Suprapubic skin (tissue), 4 donors: ENCODE results near the gene RANGRF. TPM values are rescaled to one million over a fixed set of nuclear protein-coding genes. Genes with fewer than 3 reads are reported as not detected.

ENCODE experiments used
- DNase-seq, 2 donors: peaks; one replicate each; pipeline ENCODE4 v3.0.0-alpha.2; 2019; ENCODE audit warnings: low spot score in 2 of 2
- H3K27ac ChIP-seq: fragments of 200-600 bp; sonication (generic); one replicate; pipeline ENCODE4 v1.5.1; 2019
- H3K27me3 ChIP-seq: fragments of 200-600 bp; sonication (generic); one replicate; pipeline ENCODE4 v1.5.1; 2019
- H3K36me3 ChIP-seq: fragments of 200-600 bp; sonication (generic); one replicate; pipeline ENCODE4 v1.5.1; 2019
- H3K4me1 ChIP-seq: fragments of 200-600 bp; sonication (generic); one replicate; pipeline ENCODE4 v1.5.1; 2019
- H3K4me3 ChIP-seq: fragments of 200-600 bp; sonication (generic); one replicate; pipeline ENCODE4 v1.5.1; 2019; ENCODE audit warnings: mild to moderate bottlenecking
- H3K9me3 ChIP-seq: fragments of 200-600 bp; sonication (generic); one replicate; pipeline ENCODE4 v1.5.1; 2019
- CTCF ChIP-seq, 2 donors: fragments of 200-600 bp in 1 of 2; fragments of 450-650 bp in 1 of 2; sonication (generic) in 1 of 2; IDR thresholded peaks; one replicate each; pipeline ENCODE4 v1.5.1; 2016 to 2019; ENCODE audit warnings: antibody characterized with exemption in 2 of 2, mild to moderate bottlenecking in 1 of 2, moderate library complexity in 1 of 2
- EP300 ChIP-seq: sonication (generic); formaldehyde crosslinking; IDR thresholded peaks from one replicate; pipeline ENCODE4 v1.6.1; 2017; ENCODE audit warnings: antibody characterized with exemption
- POLR2A ChIP-seq, 2 donors: fragments of 450-650 bp; IDR thresholded peaks; one replicate each; pipeline ENCODE4 v1.6.1; 2017; ENCODE audit warnings: antibody characterized with exemption in 2 of 2, mild to moderate bottlenecking in 2 of 2, moderate library complexity in 2 of 2
- POLR2AphosphoS5 ChIP-seq, 3 donors: sonication (generic); formaldehyde crosslinking; IDR thresholded peaks; one replicate each; pipeline ENCODE4 v1.6.1; 2017; ENCODE audit warnings: antibody characterized with exemption in 3 of 3
- WGBS: methylation state at CpG from one replicate; pipeline ENCODE4 v1.1.5; 2018; 5-methylcytosine and 5-hydroxymethylcytosine counted together
- total RNA-seq, 4 donors: library from RNA; depleted of rRNA; stranded (reverse); fragments of >200 nt; gene quantifications; one replicate each; pipeline ENCODE4 v1.1.0, GENCODE V29; 2016

RANGRF gene
- total RNA-seq, 4 donors from 2014 or later: 12.6 to 16.3 (median 13.7) TPM

DNA sequence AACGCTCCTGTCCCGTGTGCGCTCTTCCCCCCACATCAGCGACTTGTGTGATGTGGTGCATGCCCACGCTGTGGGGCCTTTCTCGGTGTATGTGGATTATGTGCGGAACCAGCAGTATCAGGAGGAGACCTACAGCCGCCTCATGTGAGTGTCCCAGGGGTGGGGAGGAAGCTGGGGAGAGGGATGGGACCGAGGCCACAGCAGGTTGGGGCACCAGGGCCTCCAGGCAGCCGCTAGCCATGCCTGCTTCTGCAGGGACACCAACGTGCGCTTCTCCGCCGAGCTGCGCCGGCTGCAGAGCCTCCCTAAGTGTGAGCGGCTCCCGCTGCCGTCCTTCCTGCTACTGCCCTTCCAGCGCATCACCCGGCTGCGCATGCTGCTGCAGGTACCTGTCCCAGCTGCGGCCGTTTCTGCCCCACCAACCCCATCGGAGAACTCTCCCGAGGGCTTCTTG lies 27.3 kb downstream of the RANGRF start:
- 9% methylated on average over 14 of the region's 26 CpGs for WGBS
- no peaks in the 10 kb centered on the region for H3K36me3 ChIP-seq
- H3K4me1 ChIP-seq: peaks cover 8% of the 10 kb centered on the region
- H3K27ac ChIP-seq: no peak overlapping the region
- DNase-seq: no peak
- TF ChIP-seq POLR2AphosphoS5 (IDR thresholded peaks at IDR 0.05) (no peak), CTCF (IDR thresholded peaks at IDR 0.05) (no peak), EP300 (no peak), POLR2A (IDR thresholded peaks at IDR 0.05) (no peak)
- H3K9me3 ChIP-seq: no peaks in the 10 kb centered on the region
- peak overlapping the region; percentile 15 for H3K4me3 ChIP-seq
- peaks cover 57% of the 10 kb centered on the region for H3K27me3 ChIP-seq

DNA sequence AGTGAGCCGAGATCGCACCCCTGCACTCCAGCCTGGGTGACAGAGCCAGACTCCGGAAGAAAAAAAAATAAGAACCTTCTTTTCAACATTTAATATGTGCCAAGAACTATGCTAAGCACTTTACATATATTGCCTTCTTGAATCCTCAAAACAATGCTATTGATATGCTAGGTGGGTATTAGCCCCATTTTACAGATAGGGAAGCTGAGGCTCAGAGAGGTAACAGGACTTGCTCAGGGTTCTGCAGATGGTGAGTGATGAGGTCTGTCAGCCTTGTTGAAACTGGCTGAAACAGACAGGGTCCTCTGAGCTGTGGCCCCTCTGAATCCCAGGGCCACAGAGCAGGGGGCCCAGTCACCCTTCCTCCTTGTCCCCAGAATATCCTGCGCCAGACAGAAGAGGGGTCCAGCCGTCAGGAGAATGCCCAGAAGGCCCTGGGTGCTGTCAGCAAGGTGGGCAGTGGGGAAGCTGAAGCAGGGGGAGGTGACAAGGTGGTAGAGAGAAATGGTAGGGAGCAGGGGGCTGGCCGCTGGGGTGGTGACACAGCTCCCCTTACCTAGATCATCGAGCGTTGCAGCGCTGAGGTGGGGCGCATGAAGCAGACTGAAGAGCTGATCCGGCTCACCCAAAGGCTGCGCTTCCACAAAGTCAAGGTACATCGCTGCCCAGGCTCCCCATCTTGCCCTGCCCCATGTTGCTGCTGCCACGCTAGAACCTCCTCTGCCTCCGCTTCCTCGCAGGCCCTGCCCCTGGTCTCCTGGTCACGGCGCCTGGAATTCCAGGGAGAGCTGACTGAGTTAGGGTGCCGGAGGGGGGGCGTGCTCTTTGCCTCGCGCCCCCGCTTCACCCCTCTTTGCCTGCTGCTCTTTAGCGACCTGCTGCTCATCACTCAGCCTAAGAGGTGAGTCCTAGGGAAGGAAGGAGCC lies 29.8 kb downstream of the RANGRF start:
- 83% methylated on average over 21 of the region's 24 CpGs for WGBS
- no peak for DNase-seq
- Histone ChIP-seq H3K27ac (no peak overlapping the region), H3K4me1 (peaks cover 8% of the 10 kb centered on the region), H3K27me3 (peaks cover 38% of the 10 kb centered on the region), H3K36me3 (no peaks in the 10 kb centered on the region), H3K9me3 (no peaks in the 10 kb centered on the region), H3K4me3 (no peak overlapping the region)
- TF ChIP-seq CTCF (IDR thresholded peaks at IDR 0.05) (no peak), POLR2A (IDR thresholded peaks at IDR 0.05) (no peak), EP300 (no peak), POLR2AphosphoS5 (IDR thresholded peaks at IDR 0.05) (no peak)

- peaks cover 6% of the 10 kb centered on the region for H3K4me1 ChIP-seq
- WGBS: 79% methylated on average over 4 of the region's 4 CpGs
- H3K9me3 ChIP-seq: no peaks in the 10 kb centered on the region
- H3K27me3 ChIP-seq: peaks cover 18% of the 10 kb centered on the region
- DNase-seq: no peak
- no peaks in the 10 kb centered on the region for H3K36me3 ChIP-seq
- H3K4me3 ChIP-seq: no peak overlapping the region
- TF ChIP-seq POLR2A (IDR thresholded peaks at IDR 0.05) (no peak), POLR2AphosphoS5 (IDR thresholded peaks at IDR 0.05) (no peak), EP300 (no peak), CTCF (IDR thresholded peaks at IDR 0.05) (no peak)
- no peak overlapping the region for H3K27ac ChIP-seq
Observed at GRCh38 chr17:8320262-8320661, 31.8 kb downstream of the RANGRF start.

DNA sequence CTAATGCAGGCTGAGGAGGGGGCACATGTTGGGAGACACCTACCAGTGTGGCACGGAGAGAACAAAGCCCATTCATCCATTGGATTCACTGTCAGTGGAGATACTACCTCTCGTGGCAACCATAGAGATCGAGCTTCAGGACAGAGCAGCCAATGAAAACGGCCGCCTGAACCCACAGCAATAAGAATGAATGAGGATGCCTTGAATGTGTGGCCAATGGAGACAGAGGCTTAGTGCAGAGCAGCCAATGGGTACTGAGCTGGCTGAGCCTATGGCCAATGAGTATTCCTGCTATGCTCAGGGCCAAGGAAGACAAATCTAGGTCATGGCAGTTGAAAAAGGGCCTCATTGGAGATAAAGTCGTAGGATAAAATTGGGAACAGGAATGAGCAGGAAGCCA lies 32.5 kb downstream of the RANGRF start:
- Histone ChIP-seq H3K36me3 (no peaks in the 10 kb centered on the region), H3K9me3 (no peaks in the 10 kb centered on the region), H3K27ac (no peak overlapping the region), H3K4me1 (peaks cover 4% of the 10 kb centered on the region), H3K4me3 (no peak overlapping the region), H3K27me3 (peaks cover 13% of the 10 kb centered on the region)
- WGBS: 65% methylated on average over 6 of the region's 6 CpGs
- no peak for TF ChIP-seq EP300
- TF ChIP-seq POLR2A (IDR thresholded peaks at IDR 0.05): no peak
- no peak for TF ChIP-seq CTCF (IDR thresholded peaks at IDR 0.05)
- no peak for TF ChIP-seq POLR2AphosphoS5 (IDR thresholded peaks at IDR 0.05)
- DNase-seq: no peak

- no peak for DNase-seq
- WGBS: 90% methylated on average over 3 of the region's 8 CpGs
- H3K4me1 ChIP-seq: peaks cover 14% of the 10 kb centered on the region
- H3K9me3 ChIP-seq: no peaks in the 10 kb centered on the region
- peaks cover 11% of the 10 kb centered on the region for H3K27me3 ChIP-seq
- H3K4me3 ChIP-seq: no peak overlapping the region
- no peak overlapping the region for H3K27ac ChIP-seq
- TF ChIP-seq EP300 (no peak), POLR2AphosphoS5 (IDR thresholded peaks at IDR 0.05) (no peak), POLR2A (IDR thresholded peaks at IDR 0.05) (no peak), CTCF (IDR thresholded peaks at IDR 0.05) (no peak)
- no peaks in the 10 kb centered on the region for H3K36me3 ChIP-seq
Observed at GRCh38 chr17:8322061-8322460, 33.6 kb downstream of the RANGRF start.
